IPS-NIHi7 (cell line): Measurements from ENCODE around the gene NINJ2.
A peak's percentile ranks its signal among the peaks of the same experiment; 100 is the strongest.

Source experiments
- DNase-seq: peaks from one replicate; pipeline ENCODE4 v3.0.0; 2012; ENCODE audit warnings: mixed read lengths; ENCODE audit errors: extremely low spot score

The NINJ2 gene

GRCh38 chr12:614411-614970, 48.8 kb downstream of the NINJ2 start:
- DNase-seq: peak; percentile 56

- no peak for DNase-seq
Measured at GRCh38 chr12:613996-614395, 49.2 kb downstream of the NINJ2 start.

- DNase-seq: no peak
Measured at GRCh38 chr12:612886-613285, 50.4 kb downstream of the NINJ2 start.

- DNase-seq: no peak
Measured at GRCh38 chr12:612293-612692, 51.0 kb downstream of the NINJ2 start.

GRCh38 chr12:611721-612120, 51.5 kb downstream of the NINJ2 start:
- no peak for DNase-seq

- no peak for DNase-seq
Measured at GRCh38 chr12:608921-609320, 54.3 kb downstream of the NINJ2 start.

GRCh38 chr12:608413-608812, 54.8 kb downstream of the NINJ2 start:
- no peak for DNase-seq

- no peak for DNase-seq
Measured at GRCh38 chr12:607541-608001, 55.7 kb downstream of the NINJ2 start.

GRCh38 chr12:604956-605355, 58.3 kb downstream of the NINJ2 start:
- DNase-seq: no peak

- no peak for DNase-seq
Measured at GRCh38 chr12:602700-603068, 60.6 kb downstream of the NINJ2 start.

- DNase-seq: no peak
Measured at GRCh38 chr12:601976-602699, 61.1 kb downstream of the NINJ2 start.

GRCh38 chr12:599756-600155, 63.5 kb downstream of the NINJ2 start:
- DNase-seq: no peak

- no peak for DNase-seq
Measured at GRCh38 chr12:597926-598568, 65.2 kb downstream of the NINJ2 start.

GRCh38 chr12:593396-594270, 69.6 kb downstream of the NINJ2 start:
- DNase-seq: no peak

GRCh38 chr12:592024-592505, 71.2 kb downstream of the NINJ2 start:
- no peak for DNase-seq

- DNase-seq: no peak
Measured at GRCh38 chr12:591167-592023, 71.8 kb downstream of the NINJ2 start.

- DNase-seq: no peak
Measured at GRCh38 chr12:590206-590750, 73.0 kb downstream of the NINJ2 start.

GRCh38 chr12:588646-589045, 74.6 kb downstream of the NINJ2 start:
- no peak for DNase-seq

- DNase-seq: no peak
Measured at GRCh38 chr12:588024-588322, 75.3 kb downstream of the NINJ2 start.

GRCh38 chr12:587132-588023, 75.9 kb downstream of the NINJ2 start:
- no peak for DNase-seq
